CD4-positive, alpha-beta T cell (primary cell): Measurements from ENCODE around the gene HMCES. TPM values are rescaled to one million over a fixed set of nuclear protein-coding genes. Genes with fewer than 3 reads are reported as not detected.
"Not testable (repeated sequence)": the region's sequence is repeated elsewhere in the genome, so short reads cannot be mapped to it uniquely, and the experiment has no call there.

ENCODE experiments used
- ATAC-seq: fragments of 200-7000 bp; cut with Tn5 transposase; one replicate; pipeline ENCODE4 v1.10.0; 2022; ENCODE audit warnings: mild to moderate bottlenecking; ENCODE audit not compliant: poor library complexity
- CTCF ChIA-PET: fragments of 350-600 bp; sonication (Branson Sonifier 250); formaldehyde crosslinking; loops from one replicate; lab custom pipeline; 2021; ENCODE audit warnings: antibody characterized with exemption, inconsistent platforms; lab: Charles Lee
- POLR2A ChIA-PET: fragments of 350-600 bp; sonication (Branson Sonifier 250); formaldehyde crosslinking; loops from one replicate; lab custom pipeline; 2021; ENCODE audit warnings: antibody characterized with exemption, inconsistent platforms; lab: Charles Lee
- DNase-seq, 14 experiments: peaks; one replicate each; pipeline ENCODE4 v3.0.0-alpha.2; 2013 to 2020; ENCODE audit warnings: mixed read lengths in 2 of 14
- H3K27ac ChIP-seq, 2 donors: one replicate each; pipeline versions ENCODE4 v1.5.1 to v1.7.0; 2013; ENCODE audit warnings: low read length in 2 of 2, low read depth in 1 of 2, mild to moderate bottlenecking in 1 of 2
- H3K27me3 ChIP-seq, 2 experiments: 1 replicate in 1 of 2; 2 replicates in 1 of 2; pipeline versions ENCODE4 v1.6.1 to v1.7.0; 2013; ENCODE audit warnings: low read length in 2 of 2, control low read depth in 1 of 2, mild to moderate bottlenecking in 1 of 2, moderate library complexity in 1 of 2; ENCODE audit not compliant: insufficient read depth in 2 of 2, control insufficient read depth in 1 of 2
- H3K36me3 ChIP-seq: one replicate; pipeline ENCODE4 v1.6.1; 2013; ENCODE audit warnings: low read length, control low read depth; ENCODE audit not compliant: insufficient read depth
- H3K4me1 ChIP-seq: one replicate; pipeline ENCODE4 v1.6.1; 2013; ENCODE audit warnings: low read length, control low read depth; ENCODE audit not compliant: insufficient read depth
- H3K4me3 ChIP-seq: one replicate; pipeline ENCODE4 v1.5.1; 2013; ENCODE audit warnings: mild to moderate bottlenecking, low read length, moderate library complexity
- H3K9me3 ChIP-seq, 2 experiments: 1 replicate in 1 of 2; 2 replicates in 1 of 2; pipeline versions ENCODE4 v1.6.1 to v1.7.0; 2013; ENCODE audit warnings: low read length in 2 of 2, mild to moderate bottlenecking in 2 of 2, control low read depth in 1 of 2, moderate library complexity in 1 of 2; ENCODE audit not compliant: control insufficient read depth in 1 of 2, insufficient read depth in 1 of 2
- H3K27ac Mint-ChIP-seq: one replicate; pipeline ENCODE4 v1.8.0; 2020; ENCODE audit warnings: mixed read lengths
- H3K27me3 Mint-ChIP-seq: one replicate; pipeline ENCODE4 v1.8.0; 2021; ENCODE audit warnings: mixed read lengths
- H3K36me3 Mint-ChIP-seq: one replicate; pipeline ENCODE4 v1.8.0; 2021; ENCODE audit warnings: low read depth, mixed read lengths
- H3K4me1 Mint-ChIP-seq: one replicate; pipeline ENCODE4 v1.8.0; 2021; ENCODE audit warnings: low read depth, mixed read lengths
- H3K4me3 Mint-ChIP-seq: one replicate; pipeline ENCODE4 v1.8.0; 2020; ENCODE audit warnings: mild to moderate bottlenecking, mixed read lengths
- H3K9me3 Mint-ChIP-seq: one replicate; pipeline ENCODE4 v1.8.0; 2020; ENCODE audit warnings: mixed read lengths
- CTCF ChIP-seq: fragments of 200-600 bp; IDR thresholded peaks from one replicate; pipeline ENCODE4 v1.8.0; 2022; ENCODE audit warnings: antibody characterized with exemption, mild to moderate bottlenecking
- intact Hi-C, 2 experiments: fragments of 100-400 bp; cut with DNase I in 1 of 2; cut with micrococcal nuclease in 1 of 2; formaldehyde crosslinking; loops; one replicate each; pipeline versions ENCODE4 v1.15.1 to v1.9.0; 2023 to 2025; cut with DNase I, micrococcal nuclease
- total RNA-seq, 174 experiments: library from RNA in 2 of 174; stranded (reverse) in 2 of 174; gene quantifications; one replicate each; pipeline ENCODE4 v1.2.3 and lab custom pipeline; 2021 to 2026

The HMCES gene
- total RNA-seq, 2 experiments from 2014 or later, result 63.5 to 64.0 TPM

- H3K4me1 ChIP-seq, result no peaks in the 10 kb centered on the region
- ChIA-PET CTCF (no interaction called here), POLR2A (no interaction called here)
- H3K9me3 ChIP-seq, result peaks cover 0 to 6% of the 10 kb centered on the region in 2 experiments
- no peaks in the 10 kb centered on the region for H3K36me3 ChIP-seq
- ATAC-seq, result no peak
- no peaks in the 10 kb centered on the region for H3K4me1 Mint-ChIP-seq
- H3K4me3 Mint-ChIP-seq, result no peak overlapping the region
- intact Hi-C loops, result no loop called here
- no peaks in the 10 kb centered on the region for H3K27me3 ChIP-seq
- H3K36me3 Mint-ChIP-seq, result no peaks in the 10 kb centered on the region
- H3K9me3 Mint-ChIP-seq, result no peaks in the 10 kb centered on the region
- DNase-seq, result no peak
- no peak overlapping the region for H3K27ac Mint-ChIP-seq
- no peak overlapping the region for H3K27ac ChIP-seq
- H3K4me3 ChIP-seq, result no peak overlapping the region
- H3K27me3 Mint-ChIP-seq, result no peaks in the 10 kb centered on the region
- TF ChIP-seq CTCF, result no peak
These were observed 57.5 kb downstream of the HMCES start for GRCh38 chr3:129336093-129336706.

DNA sequence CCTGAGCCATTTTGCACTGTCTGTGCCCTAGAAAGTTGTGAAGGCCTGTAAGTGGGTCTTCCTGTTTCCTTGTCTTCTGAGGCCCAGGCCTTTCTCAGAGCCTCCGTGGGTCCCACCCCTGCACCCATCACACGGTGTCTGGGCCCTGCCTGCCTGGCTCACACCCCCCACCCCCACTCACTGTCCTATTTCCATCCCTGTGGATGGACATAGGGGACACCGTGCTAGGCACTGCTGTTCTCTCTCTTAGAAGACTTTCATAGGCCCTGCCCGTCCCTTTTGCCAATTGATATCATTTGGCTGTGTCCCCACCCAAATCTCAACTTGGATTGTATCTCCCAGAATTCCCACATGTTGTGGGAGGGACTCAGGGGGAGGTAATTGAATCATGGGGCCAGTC is 59.0 kb downstream of the HMCES start:
- H3K36me3 ChIP-seq, intact Hi-C loops, H3K4me1 Mint-ChIP-seq, POLR2A ChIA-PET, H3K27me3 Mint-ChIP-seq, H3K36me3 Mint-ChIP-seq, ATAC-seq, H3K4me1 ChIP-seq, H3K4me3 ChIP-seq, DNase-seq, H3K4me3 Mint-ChIP-seq, H3K27me3 ChIP-seq, H3K9me3 Mint-ChIP-seq, CTCF ChIA-PET, H3K9me3 ChIP-seq, H3K27ac Mint-ChIP-seq, H3K27ac ChIP-seq: not testable (repeated sequence)

DNA sequence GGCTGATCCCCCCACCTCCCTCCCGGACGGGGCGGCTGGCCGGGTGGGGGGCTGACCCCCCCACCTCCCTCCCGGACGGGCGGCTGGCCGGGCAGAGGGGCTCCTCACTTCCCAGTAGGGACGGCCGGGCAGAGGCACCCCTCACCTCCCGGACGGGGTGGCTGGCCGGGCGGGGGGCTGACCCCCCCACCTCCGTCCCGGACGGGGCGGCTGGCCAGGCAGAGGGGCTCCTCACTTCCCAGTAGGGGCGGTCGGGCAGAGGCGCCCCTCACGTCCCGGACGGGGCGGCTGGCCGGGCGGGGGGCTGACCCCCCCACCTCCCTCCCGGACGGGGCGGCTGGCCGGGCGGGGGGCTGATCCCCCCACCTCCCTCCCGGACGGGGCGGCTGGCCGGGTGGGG is 60.5 kb downstream of the HMCES start:
- peaks cover 14% of the 10 kb centered on the region for H3K27me3 Mint-ChIP-seq
- DNase-seq, H3K36me3 ChIP-seq, H3K9me3 Mint-ChIP-seq, H3K4me1 ChIP-seq, H3K27me3 ChIP-seq, CTCF ChIA-PET, H3K4me3 ChIP-seq, H3K4me3 Mint-ChIP-seq, H3K4me1 Mint-ChIP-seq, POLR2A ChIA-PET, H3K27ac ChIP-seq, H3K36me3 Mint-ChIP-seq, intact Hi-C loops, ATAC-seq, H3K27ac Mint-ChIP-seq: not testable (repeated sequence)
- peaks cover 0 to 11% of the 10 kb centered on the region in 2 experiments for H3K9me3 ChIP-seq

GRCh38 chr3:129339833-129340232 is 61.2 kb downstream of the HMCES start:
- H3K4me1 Mint-ChIP-seq, H3K36me3 Mint-ChIP-seq, H3K4me1 ChIP-seq, H3K4me3 ChIP-seq, H3K27ac ChIP-seq, H3K27ac Mint-ChIP-seq, POLR2A ChIA-PET, H3K36me3 ChIP-seq, DNase-seq, CTCF ChIA-PET, H3K9me3 Mint-ChIP-seq, ATAC-seq, intact Hi-C loops, H3K4me3 Mint-ChIP-seq: not testable (repeated sequence)
- Histone ChIP-seq H3K9me3 (peaks cover 0 to 11% of the 10 kb centered on the region in 2 experiments), H3K27me3 (peaks cover 8 to 15% of the 10 kb centered on the region in 2 experiments)
- peaks cover 18% of the 10 kb centered on the region for H3K27me3 Mint-ChIP-seq
